RKO (cell line): ENCODE results near the gene GLCCI1.
A peak's percentile ranks its signal among the peaks of the same experiment; 100 is the strongest.
"Not testable (repeated sequence)": the region's sequence is repeated elsewhere in the genome, so short reads cannot be mapped to it uniquely, and the experiment has no call there.

Source experiments
- DNase-seq: peaks from one replicate; pipeline ENCODE4 v3.0.0-alpha.2; 2016; ENCODE audit warnings: low spot score

GLCCI1 gene

GRCh38 chr7:8094164-8095140 lies 125.9 kb downstream of the GLCCI1 start:
- DNase-seq: no peak

DNA sequence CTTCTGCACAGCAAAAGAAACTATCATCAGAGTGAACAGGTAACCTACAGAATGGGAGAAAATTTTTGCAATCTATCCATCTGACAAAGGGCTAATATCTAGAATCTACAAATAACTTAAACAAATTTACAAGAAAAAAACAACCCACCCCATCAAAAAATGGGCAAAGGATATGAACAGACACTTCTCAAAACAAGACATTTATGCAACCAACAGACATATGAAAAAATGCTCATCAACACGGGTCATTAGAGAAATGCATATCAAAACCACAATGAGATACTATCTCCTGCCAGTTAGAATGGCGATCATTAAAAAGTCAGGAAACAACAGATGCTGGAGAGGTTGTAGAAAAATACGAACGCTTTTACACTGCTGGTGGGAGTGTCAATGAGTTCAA lies 132.7 kb downstream of the GLCCI1 start:
- DNase-seq: not testable (repeated sequence)

- DNase-seq: no peak
These were observed 134.7 kb downstream of the GLCCI1 start for GRCh38 chr7:8103282-8103681.

GRCh38 chr7:8105449-8106095 lies 137.0 kb downstream of the GLCCI1 start:
- no peak for DNase-seq

- no peak for DNase-seq
These were observed 140.8 kb downstream of the GLCCI1 start for GRCh38 chr7:8109196-8110022.

DNA sequence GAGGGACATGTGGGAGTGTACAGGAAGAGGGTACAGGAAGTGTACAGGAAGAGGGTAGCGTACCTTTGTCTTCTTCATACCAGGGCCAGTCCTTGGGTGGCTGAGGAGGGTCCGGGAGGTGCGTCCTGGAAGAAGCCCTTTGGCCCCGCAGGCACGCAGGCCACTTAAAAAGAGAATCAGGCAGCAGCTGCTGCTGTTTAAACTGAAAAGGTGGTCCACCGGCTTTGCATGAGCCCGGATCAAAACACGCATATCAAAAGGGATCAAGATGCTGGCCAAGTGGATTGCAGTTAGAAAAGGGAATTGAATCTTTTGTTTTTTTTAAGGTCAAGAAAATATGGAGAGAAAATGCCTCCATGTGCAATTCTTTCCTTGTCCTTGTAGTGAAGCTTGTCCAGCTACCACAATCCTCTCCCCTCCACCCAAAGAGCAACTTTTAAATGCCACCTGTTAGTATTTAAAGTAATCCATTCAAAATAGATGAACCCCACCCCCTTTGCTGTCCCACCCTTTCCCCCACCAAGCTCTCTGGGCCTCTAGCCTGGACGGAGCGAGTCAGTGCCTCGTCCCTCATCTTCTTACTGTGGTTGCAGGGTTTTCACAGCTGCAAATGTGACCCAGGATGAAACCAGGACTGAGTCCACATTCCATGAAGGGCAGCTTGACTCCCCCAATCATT lies 142.8 kb downstream of the GLCCI1 start:
- no peak for DNase-seq

DNA sequence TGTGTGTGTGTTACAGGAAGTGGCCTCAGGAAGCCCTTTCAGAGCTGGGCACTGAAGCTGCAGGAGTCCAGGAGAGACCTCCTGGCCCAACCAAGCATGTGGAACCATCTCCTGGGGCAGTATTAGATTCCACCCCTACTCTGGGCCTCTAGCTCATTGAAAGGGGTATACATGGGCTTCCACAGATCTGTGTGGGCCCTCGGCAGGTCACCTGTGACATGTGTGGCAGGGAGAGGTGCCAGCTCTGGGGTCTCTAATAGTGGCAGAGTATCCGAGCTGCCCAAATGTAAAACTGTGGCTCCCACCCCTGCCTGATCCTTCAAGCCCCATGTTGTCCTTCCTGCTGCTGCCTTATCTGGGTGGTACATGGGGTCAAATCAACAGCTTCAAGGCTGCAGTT lies 144.1 kb downstream of the GLCCI1 start:
- no peak for DNase-seq

- DNase-seq: no peak
These were observed 144.6 kb downstream of the GLCCI1 start for GRCh38 chr7:8113184-8113583.

DNA sequence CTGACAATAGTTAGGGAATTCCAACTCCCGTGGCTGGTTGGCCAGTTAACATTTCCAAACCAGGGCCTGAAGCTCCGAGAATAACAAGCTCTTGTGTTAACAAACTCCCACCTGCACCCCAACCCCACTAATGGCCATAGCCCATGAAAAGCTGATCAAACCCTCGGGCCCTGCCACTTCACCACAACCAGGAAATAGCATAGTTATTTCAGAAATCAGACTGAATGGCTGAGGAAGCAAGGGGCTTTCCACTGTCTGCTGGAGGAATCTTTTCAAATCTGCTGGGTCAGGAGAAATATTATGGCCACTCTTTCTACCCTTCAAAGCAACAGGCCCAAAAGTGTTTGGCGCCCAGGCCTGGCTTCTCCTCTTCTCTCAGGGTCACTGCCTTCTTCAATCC lies 145.6 kb downstream of the GLCCI1 start:
- no peak for DNase-seq

DNA sequence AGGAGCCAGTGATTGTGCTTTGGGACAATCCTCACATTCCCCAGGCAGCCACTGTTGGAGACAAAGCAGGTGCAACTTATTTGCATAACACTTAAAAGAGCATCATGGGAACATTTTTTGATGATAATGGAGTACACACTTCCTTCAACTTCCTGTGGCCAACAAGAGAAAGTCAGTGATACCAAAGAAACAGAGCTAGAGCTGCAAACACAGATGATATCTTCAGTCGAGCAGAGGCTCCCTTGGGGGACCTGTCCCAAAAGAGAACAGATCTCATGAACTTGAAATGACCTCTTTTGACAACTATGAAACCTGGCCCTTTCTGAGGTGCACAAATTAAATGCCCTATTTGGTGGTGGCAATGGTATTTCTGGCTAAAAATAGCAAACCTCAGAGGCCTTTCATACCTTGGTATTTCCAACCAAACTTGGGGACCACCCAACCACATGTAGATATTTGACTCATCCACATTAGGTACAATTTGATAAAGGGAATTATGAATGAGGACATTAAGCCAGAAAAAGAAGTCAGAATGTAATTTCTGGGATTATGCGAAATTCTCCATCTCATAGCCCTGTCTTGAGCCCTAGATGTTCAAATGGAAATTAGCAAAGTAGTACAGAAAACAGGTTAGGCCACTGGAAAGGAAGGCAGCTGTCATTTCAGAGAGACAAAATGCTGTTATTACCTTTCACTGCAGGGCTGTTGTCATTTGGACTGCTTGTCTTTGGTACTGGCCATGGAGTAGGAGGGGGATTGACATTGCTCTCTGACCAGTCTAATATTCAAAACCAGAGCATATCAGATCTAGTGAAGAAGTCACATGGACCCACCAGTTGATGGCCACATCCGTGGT lies 147.2 kb downstream of the GLCCI1 start:
- no peak for DNase-seq

DNA sequence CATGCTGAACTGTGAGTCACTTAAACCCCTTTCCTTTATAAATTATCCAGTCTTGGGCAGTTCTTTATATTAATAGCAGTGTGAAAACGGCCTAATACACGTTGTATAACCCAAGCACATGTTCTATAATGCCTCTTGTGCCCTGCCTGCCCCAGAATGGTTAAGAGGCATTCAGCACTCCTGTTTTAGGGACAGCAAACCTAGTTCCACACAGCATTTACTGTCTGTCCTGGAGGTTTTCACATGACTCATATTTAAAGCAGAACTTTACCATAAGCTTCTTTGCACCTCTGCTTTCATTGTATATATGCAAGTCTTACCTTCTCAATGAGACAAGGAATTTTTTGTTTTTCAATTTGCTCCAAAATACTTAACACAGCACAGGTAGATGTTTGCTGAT lies 148.6 kb downstream of the GLCCI1 start:
- DNase-seq: peak; percentile 16

DNA sequence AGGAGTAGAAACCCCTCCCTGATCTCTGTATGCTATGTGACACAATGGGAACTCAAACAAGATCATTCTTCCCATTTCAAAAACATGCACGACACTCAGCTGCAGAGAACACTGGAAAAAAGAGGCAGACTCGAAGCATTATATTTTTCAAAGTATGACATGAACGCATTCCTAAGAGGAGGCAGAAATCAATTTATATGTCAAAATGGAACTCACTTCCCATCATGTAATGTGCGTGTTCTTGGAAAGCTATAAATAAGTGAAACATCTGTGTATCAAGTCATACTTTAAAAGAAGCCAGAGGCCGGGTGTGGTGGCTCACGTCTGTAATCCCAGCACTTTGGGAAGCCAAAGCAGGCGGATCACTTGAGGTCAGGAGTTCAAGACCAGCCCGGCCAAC lies 150.7 kb downstream of the GLCCI1 start:
- DNase-seq: no peak

DNA sequence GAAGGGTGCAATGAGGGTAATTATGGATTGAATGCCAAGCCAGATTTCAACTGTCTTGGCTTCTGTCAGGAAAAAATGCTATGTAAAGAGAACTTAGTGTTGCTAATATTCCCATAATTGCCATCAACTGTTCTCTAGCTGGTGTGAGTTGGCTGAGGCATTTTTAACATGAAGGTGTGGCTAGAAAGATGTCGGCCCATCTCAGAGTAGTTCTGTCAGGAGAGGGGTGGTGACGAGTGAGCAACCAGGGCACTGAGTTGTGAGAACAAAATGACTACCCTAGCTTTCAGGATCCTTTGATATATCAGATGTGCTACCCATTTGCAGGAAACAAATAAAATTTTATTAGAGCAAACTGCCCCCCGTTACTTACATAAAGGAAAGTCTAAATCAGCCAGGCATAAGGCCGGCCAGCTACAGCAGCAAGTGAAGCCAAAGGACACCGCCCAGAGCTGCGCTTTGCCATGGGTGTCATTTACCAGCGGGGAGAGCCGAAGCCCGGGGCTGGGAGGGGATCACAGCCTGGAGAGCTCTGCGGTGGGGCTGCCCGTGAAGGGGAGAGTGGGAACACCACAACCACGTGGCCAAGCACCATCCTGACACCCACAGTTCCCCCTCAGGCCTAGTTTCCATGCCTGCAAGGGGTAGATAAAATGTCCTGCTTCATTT lies 151.9 kb downstream of the GLCCI1 start:
- no peak for DNase-seq

DNA sequence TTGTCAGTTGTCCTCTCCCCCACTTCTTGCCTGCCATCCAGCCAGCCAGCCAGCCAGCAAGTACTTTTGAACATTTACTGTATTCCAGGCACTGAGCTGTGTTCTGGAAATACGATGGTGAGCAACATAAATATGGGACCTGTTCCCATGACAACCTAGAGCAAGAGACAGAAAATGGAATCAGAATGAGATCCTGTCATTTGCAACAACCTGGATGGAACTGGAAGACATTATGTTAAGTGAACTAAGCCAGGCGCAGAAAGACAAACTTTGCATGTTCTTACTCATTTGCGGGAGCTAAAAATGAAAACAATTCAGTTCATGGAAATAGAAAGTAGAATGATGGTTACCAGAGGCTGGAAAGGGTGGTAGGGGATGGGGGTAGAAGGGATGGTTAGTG lies 152.6 kb downstream of the GLCCI1 start:
- DNase-seq: no peak

DNA sequence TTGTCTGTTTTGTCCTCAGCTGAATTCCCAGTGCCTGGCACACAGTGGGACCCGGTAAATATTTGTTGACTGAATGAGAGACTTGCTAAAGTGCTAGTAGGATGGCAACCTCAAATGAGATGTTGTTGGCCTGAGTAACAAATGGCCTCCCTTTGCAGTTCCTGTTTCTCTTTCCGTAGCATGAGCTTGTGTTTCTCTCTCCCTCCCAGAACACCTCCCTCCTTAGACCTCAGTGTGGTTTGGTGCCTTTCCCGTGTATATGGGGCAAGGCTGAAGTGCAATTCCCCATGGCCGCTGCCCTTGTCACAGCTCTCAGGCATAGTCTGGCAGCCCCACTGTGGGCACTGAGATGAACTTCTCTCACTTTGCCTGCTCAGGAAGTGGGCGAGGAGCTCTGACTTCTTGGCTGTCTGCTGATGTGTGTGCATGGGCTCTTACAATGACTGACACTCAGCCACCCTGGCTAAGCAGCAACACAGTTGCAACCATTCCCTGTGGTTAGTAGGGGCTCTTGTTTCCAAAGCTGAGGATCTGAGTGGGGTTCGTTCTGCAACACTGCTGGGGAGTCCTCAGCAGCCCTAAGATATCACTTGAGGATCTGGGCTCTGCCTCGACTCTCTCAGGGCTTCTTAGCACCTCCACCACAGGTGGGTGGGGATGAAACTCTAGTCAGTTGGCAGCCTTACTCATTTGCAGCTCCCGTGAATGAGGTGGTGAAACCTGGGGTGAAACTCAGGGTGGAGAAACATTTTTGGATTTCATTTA lies 157.3 kb downstream of the GLCCI1 start:
- DNase-seq: no peak

DNA sequence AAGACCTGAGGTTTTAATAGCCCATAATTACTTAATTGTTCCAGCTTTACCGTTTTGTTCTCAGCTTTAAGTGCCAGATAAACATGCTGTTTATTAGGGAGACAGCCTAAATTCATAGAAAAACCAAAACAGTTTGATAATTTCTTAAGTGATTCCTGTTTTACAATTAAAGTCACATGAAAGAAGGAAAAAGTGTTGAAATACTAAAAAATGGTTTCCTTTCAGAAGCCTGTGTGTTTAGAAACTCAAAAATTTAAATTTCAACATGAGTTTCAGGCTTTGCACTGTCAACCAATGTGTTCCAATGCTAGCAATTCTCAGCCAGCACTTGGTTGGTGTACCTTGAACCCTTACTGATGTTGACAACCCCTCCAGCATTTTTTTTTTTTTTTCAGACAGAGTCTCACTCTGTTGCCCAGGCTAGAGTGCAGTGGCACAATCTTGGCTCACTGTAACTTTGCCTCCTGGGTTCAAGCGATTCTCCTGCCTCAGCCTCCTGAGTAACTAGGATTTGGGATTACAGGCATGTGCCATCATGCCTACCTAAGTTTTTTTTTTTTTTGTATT lies 158.1 kb downstream of the GLCCI1 start:
- no peak for DNase-seq

DNA sequence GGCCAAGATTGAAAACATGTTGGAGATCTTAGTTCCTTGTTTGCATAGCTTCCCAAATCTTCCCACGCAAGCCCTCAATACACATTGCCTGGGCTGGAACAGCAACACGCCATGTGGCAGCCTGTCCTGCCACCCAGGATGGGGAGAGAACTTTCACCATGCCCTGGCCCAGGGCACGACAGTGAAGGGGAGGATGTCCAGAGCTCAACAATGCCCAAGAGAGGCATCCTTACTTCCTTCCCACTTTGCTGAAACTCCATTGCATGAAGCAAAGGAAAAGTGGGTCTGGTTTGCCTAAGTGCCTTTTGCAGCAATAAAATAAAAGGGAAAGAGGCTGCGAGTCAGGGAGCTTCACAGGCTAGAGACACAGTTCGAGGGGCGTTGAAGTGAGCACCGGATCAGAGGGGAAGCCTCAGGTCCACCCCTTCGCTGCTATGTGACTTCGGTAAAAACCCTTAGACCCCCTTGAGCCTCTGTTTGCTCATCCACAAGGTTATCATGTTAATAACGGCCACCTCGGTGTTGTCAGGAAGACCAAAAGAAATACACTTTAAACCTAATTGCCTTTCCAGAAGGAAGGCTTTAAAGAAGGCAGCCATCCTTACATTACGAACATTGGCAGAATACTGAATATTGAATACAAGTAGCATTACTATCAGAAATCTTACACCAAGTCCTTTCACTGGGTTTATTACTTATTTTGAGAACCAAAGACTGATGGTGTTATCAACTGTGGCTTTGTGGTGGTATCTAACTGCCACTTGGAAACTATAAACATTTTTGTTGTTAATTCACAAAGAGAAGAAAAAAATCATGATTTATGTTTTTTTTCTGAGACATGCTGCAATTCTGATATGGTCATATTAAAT lies 160.1 kb downstream of the GLCCI1 start:
- DNase-seq: no peak

- no peak for DNase-seq
These were observed 160.7 kb downstream of the GLCCI1 start for GRCh38 chr7:8129318-8129659.
